Gastrocnemius medialis (tissue), 4 donors: Measurements from ENCODE around the gene HERC4.
A peak's percentile ranks its signal among the peaks of the same experiment; 100 is the strongest.

Source experiments
- CTCF ChIP-seq, 5 experiments: fragments of 450-650 bp in 3 of 5; fragments of 200-600 bp in 2 of 5; sonication (generic) in 2 of 5; IDR thresholded peaks in 4 of 5; conservative IDR thresholded peaks in 1 of 5; 1 replicate in 4 of 5; 2 replicates in 1 of 5; pipeline ENCODE4 v1.5.1; 2016 to 2019; ENCODE audit warnings: antibody characterized with exemption in 5 of 5, mild to moderate bottlenecking in 3 of 5, moderate library complexity in 3 of 5
- POLR2A ChIP-seq, 2 donors: fragments of 450-650 bp; IDR thresholded peaks; one replicate each; pipeline ENCODE4 v1.6.1; 2017; ENCODE audit warnings: antibody characterized with exemption in 2 of 2, mild to moderate bottlenecking in 2 of 2, moderate library complexity in 2 of 2

GRCh38 chr10:68111584-68111983 lies 36.5 kb upstream of the HERC4 start:
- TF ChIP-seq CTCF (IDR thresholded peaks at IDR 0.05 in 4 of 5, conservative IDR thresholded peaks at IDR 0.05 in 1 of 5) (no peak), POLR2A (IDR thresholded peaks at IDR 0.05) (peak in 1 of 2 donors; percentile 18)
